ENCODE data around the gene USP30. TPM values are rescaled to one million over a fixed set of nuclear protein-coding genes. Genes with fewer than 3 reads are reported as not detected.
A peak's percentile ranks its signal among the peaks of the same experiment; 100 is the strongest.
"Not testable (repeated sequence)": the region's sequence is repeated elsewhere in the genome, so short reads cannot be mapped to it uniquely, and the experiment has no call there.

The USP30 gene
- total and polyA plus RNA-seq, 5 experiments from 2014 or later: 9.8 to 12.1 (median 10.2) TPM

DNA sequence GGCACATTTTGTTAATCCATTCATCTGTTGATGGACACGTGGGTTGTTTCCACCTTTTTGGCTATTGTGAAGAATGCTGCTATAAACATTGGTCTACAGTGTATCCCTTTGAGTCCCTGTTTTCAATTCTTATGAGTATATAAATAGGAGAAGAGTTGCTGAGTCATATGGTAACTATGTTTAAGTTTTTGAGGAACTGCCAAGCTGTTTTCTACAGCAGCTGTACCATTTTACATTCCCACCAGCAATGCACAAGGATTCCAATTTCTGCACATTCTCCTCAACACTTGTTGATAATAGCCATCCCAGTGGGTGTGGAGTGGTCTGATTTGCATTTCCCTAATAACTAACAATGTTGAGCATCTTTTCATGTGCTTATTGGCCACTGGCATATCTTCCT, 24.6 kb upstream of the USP30 start:
- no peaks in the 10 kb centered on the region for H3K9me3 Mint-ChIP-seq
- POLR2A ChIA-PET: no interaction called here
- ATAC-seq: no peak
- no peak overlapping the region for H3K4me3 Mint-ChIP-seq
- no peaks in the 10 kb centered on the region for H3K4me1 Mint-ChIP-seq
- H3K27ac Mint-ChIP-seq: no peak overlapping the region
- H3K36me3 Mint-ChIP-seq: no peaks in the 10 kb centered on the region
- no peak for DNase-seq
- peaks cover 9 to 26% (median 20%) of the 10 kb centered on the region in 5 donors for H3K27me3 Mint-ChIP-seq

DNA sequence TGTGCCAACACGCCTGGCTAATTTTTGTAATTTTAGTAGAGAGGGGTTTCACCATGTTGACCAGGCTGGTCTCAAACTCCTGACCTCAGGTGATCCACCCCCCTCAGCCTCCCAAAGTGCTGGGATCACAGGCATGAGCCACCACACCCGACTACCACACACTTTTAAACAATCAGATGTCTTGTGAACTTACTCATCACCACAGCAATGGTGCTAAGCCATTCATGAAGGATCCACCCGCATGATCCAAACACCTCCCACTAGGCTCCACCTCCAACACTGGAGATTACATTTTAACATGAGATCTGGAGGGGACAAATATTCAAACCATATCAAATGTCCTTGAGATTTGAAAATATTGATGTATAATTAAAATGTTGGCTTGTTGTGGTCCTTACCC, 23.8 kb upstream of the USP30 start:
- POLR2A ChIA-PET, H3K27ac Mint-ChIP-seq, H3K4me3 Mint-ChIP-seq, H3K4me1 Mint-ChIP-seq, DNase-seq, ATAC-seq, H3K36me3 Mint-ChIP-seq, H3K9me3 Mint-ChIP-seq: not testable (repeated sequence)
- peaks cover 9 to 21% (median 18%) of the 10 kb centered on the region in 5 donors for H3K27me3 Mint-ChIP-seq

DNA sequence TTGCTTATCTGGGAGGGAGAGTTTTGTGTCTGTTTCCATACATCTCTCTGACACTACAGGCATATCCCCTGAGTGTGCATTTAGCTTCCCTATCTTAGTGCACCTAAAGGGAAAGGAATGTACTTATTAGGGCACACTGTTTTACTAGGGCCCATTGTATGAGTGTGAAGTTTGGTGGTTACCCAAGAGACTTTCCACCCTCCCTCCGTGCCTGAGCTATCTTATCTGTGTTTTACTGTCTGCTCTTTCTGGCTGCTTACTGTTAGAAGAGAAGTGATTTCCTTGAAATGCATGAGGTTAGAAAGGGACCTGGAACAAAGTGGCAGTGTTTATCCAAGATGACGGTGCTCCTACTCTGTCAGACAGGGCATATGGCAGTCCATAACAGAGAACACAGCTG, 23.0 kb upstream of the USP30 start:
- Mint-ChIP-seq H3K36me3 (no peaks in the 10 kb centered on the region), H3K27ac (no peak overlapping the region), H3K9me3 (peaks cover 0 to 2% (median 0%) of the 10 kb centered on the region in 9 donors), H3K4me3 (no peak overlapping the region), H3K27me3 (peaks cover 9 to 21% (median 18%) of the 10 kb centered on the region in 5 donors), H3K4me1 (no peaks in the 10 kb centered on the region)
- no peak for ATAC-seq
- DNase-seq: no peak
- POLR2A ChIA-PET: no interaction called here

DNA sequence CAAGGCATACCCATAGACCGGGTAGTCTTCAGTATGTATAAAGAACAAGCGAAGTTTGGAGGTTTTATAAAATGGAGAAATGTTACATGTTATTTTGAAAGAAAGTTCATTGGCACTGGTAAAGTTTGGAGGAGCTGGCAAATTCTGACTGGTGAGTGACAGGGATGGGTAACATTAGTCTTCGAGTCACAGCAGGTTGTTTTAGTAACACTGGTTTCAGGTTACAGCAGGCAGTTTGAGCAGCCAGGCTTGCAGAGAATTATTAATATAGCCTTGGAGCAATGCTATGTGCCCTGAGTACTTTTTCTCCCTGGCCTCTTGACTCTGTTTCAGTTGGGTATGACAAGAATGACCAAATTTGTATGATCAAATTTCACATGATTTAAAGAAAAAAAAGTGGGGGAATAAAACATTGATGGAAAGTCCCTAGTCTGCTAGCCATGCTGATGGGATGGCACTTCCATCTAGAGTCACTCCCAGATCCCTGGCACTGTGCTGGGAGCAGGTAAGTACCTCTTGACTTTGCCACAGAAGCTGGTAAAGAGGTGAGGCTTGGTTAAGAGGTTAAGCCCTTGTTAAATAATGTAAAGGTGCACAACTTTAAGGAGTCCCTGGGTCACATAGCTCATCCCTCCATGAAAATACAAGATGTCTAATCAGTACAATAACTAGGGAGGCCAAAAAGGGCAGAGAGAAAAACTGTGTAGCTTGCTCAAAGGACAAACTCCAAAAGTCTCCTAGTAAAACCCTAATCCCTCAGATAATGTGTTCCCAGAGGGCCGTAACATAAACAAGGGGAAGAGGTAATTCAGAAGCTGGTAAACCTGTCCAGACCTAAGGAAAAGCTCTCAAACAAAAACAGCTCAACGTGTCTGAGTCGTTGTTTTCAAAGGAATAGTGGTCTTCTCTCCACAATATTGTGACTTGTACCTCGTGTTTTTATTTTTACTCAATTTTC, 18.9 kb upstream of the USP30 start:
- DNase-seq: no peak
- Mint-ChIP-seq H3K4me1 (no peaks in the 10 kb centered on the region), H3K9me3 (peaks cover 5 to 31% (median 15%) of the 10 kb centered on the region in 9 donors), H3K27ac (no peak overlapping the region), H3K27me3 (peaks cover 8 to 21% (median 13%) of the 10 kb centered on the region in 5 donors), H3K36me3 (peaks cover 0 to 21% (median 7%) of the 10 kb centered on the region in 3 donors), H3K4me3 (no peak overlapping the region)
- ATAC-seq: no peak
- POLR2A ChIA-PET: no interaction called here

DNA sequence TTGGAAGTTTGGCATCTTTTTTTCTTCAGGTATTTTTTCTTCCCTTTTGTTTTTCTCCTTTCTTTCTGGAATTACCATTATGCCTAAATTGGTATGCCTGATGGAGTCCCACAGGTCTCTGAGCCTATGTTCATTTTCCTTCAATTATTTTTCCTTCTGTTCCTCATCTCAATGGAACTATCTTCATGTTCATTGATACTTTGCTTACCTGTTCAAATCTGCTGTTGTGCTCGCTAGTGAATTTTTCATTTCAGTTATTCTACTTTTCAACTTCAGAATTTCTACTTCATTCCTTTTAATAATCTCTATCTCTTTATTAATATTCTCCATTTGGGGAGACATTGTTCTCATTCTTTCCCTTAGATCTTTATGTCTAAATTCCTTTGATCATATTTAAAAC, 15.4 kb upstream of the USP30 start:
- Mint-ChIP-seq H3K27ac (no peak overlapping the region), H3K9me3 (peaks cover 5 to 44% (median 15%) of the 10 kb centered on the region in 9 donors), H3K4me1 (no peaks in the 10 kb centered on the region), H3K4me3 (no peak overlapping the region), H3K27me3 (peaks cover 0 to 12% (median 6%) of the 10 kb centered on the region in 5 donors), H3K36me3 (peaks cover 0 to 25% (median 12%) of the 10 kb centered on the region in 3 donors)
- no peak for ATAC-seq
- no peak for DNase-seq
- POLR2A ChIA-PET: no interaction called here

DNA sequence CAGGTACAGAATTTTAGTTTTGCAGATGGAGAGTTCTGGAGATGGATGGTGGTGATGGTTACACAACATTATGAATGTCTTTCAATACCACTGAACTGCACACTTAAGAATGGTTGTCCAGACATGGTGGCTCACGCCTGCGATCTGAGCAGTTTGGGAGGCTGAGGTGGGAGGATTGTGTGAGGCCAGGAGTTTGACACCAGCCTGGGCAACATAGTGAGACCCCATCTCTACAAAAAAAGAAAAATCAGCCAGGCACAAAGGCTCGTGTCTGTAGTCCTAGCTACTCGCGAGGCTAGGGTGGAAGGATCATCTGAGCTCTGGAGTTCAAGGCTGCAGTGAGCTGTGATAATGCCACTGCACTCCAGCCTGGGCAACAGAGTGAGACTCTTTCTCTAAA, 8.1 kb upstream of the USP30 start:
- no peak overlapping the region for H3K27ac Mint-ChIP-seq
- ATAC-seq: no peak
- H3K36me3 Mint-ChIP-seq: peaks cover 0 to 3% (median 0%) of the 10 kb centered on the region in 3 donors

DNA sequence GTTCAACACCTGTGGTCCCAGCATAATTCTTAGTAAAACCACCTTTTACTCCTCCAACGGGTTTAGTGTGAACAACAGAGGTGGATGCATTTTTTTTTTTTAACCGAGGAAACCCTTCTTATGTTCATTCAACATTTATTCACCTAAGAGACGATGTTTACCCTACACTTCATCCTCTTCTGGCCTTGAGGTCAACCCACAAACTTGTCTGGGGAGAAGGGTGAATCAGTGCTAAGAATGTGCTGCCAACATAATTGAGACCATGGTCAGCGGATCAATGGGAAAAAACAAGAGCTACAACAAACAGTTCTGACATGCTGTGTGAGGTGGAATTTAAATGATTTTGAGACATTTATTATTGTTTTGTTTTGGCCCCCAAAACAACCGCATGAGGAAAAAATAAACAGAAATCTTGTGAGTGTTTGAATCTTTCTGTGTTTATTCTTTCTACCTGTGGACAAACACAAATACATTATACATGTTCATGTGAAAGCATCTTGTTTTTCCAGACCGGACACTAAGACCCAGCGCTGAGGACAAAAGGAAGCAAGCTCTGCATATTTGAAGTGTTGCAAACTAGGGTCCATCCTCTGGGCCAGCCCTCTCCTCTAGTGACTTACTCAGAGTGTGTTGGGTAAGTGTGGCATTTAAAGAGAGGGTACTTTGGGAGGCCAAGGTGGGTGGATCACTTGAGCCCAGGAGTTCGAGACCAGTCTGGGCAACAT, 5.1 kb upstream of the USP30 start:
- DNase-seq (no peak), ATAC-seq (no peak)
- Mint-ChIP-seq H3K36me3 (peaks cover 0 to 3% (median 1%) of the 10 kb centered on the region in 3 donors), H3K4me1 (peaks cover 3 to 11% (median 5%) of the 10 kb centered on the region in 4 donors), H3K27me3 (peaks cover 0 to 14% (median 1%) of the 10 kb centered on the region in 5 donors), H3K27ac (no peak overlapping the region), H3K9me3 (no peaks in the 10 kb centered on the region), H3K4me3 (no peak overlapping the region)
- POLR2A ChIA-PET: interaction anchor here (0.7 kb wide), 2 partner anchors 456 to 485 kb away, joined by 3 to 4 read pairs; partner anchors contain the start of gene ISCU

More for the DNA sequence above, 8.1 kb upstream of the USP30 start:
- Mint-ChIP-seq H3K9me3 (peaks cover 0 to 9% (median 0%) of the 10 kb centered on the region in 9 donors), H3K4me1 (peaks cover 0 to 2% (median 0%) of the 10 kb centered on the region in 4 donors), H3K4me3 (no peak overlapping the region), H3K27me3 (peaks cover 0 to 22% (median 6%) of the 10 kb centered on the region in 5 donors)
- POLR2A ChIA-PET: no interaction called here
- no peak for DNase-seq

DNA sequence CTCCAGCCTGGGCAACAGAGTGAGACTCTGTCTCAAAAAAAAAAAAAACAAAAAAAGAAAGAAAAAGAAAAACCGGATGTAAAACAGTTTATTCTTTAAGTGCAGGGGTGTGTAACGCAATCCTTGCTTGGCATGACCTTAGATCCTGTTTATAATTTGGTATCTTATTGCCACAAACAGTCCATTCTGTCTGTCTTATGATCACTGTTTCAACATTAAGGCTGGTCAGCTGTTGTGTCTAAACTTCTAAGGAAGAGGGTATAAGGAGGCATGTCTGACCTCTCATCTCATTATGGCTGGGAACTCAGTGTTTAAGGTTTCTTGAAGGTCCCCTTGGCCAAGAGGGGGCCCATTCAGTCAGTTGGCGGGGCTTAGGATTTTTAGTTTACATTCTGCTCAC, 3.7 kb upstream of the USP30 start:
- H3K4me1 Mint-ChIP-seq: peaks cover 6 to 16% (median 12%) of the 10 kb centered on the region in 4 donors
- H3K27me3 Mint-ChIP-seq, DNase-seq, ATAC-seq, H3K36me3 Mint-ChIP-seq, POLR2A ChIA-PET, H3K9me3 Mint-ChIP-seq, H3K4me3 Mint-ChIP-seq: not testable (repeated sequence)
- peak overlapping the region in 2 of 10 donors; percentile 32 to 47 for H3K27ac Mint-ChIP-seq

DNA sequence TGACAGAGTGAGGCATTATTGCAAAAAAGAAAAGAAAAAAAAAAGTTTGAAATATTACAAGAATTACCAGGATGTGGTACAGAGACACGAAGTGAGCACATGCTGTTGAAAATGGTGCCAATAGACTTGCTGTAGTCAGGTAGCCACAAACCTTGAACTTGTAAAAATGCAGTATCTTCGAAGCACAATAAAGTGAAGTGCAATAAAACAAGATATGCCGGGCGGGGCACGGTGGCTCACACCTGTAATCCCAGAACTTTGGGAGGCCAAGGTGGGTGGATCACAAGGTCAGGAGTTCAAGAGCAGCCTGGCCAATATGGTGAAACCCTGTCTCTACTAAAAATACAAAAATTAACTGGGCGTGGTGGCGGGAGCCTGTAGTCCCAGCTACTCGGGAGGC, 2.6 kb upstream of the USP30 start:
- Mint-ChIP-seq H3K4me1 (peaks cover 7 to 22% (median 20%) of the 10 kb centered on the region in 4 donors), H3K27ac (peak overlapping the region in 1 of 10 donors; percentile 74)
- H3K9me3 Mint-ChIP-seq, H3K36me3 Mint-ChIP-seq, ATAC-seq, H3K4me3 Mint-ChIP-seq, POLR2A ChIA-PET, DNase-seq, H3K27me3 Mint-ChIP-seq: not testable (repeated sequence)

DNA sequence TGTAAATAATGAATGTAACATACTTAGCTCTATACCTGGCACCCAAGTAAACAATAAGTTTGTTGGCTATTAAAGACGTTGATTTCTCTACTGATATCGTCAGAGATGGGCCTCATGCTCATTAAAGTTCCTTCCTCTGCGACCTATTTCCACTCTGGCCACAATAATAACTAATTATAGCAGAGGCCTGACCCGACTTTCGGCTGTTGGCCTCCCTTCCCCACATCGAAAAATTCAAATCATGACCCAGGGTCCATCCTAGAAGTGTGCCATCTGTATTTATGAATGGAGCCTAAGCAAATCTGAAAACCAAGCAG, 321 bp upstream of the USP30 start:
- POLR2A ChIA-PET: interaction anchor here (0.7 to 1.4 kb wide), 7 partner anchors 33 to 521 kb away, joined by 3 to 8 read pairs (median 3); partner anchors contain the start of genes ALKBH2, MMAB, MVK and SART3
- H3K4me3 Mint-ChIP-seq: peak overlapping the region; percentile 92 to 98 (median 96)
- peaks cover 0 to 8% (median 3%) of the 10 kb centered on the region in 3 donors for H3K36me3 Mint-ChIP-seq

DNA sequence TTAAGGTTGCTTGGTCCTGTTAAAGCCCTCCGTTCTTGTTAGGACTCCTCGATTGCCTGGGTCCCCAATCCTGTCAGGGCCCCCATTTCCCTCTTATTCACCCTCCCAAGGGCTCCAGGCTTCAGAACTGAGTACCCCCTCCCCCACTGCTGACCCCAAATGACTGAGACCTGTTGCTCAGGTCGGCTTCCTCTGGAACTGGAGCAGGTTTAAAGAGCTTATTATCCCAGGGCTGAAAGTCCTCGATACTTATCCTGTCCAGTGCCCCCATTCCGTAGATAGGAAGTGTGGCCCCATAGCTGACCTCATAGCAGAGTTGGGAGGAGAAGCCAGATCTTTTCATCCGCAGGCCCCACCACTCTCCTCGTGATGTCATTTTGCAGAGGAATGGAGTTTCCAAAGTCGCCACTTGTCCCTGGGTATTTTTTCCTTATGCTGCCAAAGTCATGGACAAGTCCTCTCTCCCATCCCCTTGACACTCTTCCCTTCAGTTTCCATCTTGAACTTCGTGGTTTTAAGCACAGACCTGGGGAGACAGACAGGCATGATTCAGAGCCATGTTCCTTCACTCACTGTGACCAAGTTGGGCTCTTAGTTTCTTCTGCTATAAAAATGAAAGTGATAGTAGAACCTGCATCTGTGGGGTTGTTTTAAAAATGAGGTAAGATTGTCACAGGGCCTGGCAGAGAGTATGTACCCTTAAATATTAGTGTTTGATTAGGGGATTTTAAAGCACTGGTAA, 1.2 kb downstream of the USP30 start:
- peak overlapping the region; percentile 92 to 98 (median 96) for H3K4me3 Mint-ChIP-seq

More for the DNA sequence above, 321 bp upstream of the USP30 start:
- peak overlapping the region; percentile 92 to 99 (median 96) for H3K27ac Mint-ChIP-seq
- no peaks in the 10 kb centered on the region for H3K27me3 Mint-ChIP-seq
- H3K4me1 Mint-ChIP-seq: peaks cover 7 to 28% (median 20%) of the 10 kb centered on the region in 4 donors
- ATAC-seq (no peak), DNase-seq (no peak)
- H3K9me3 Mint-ChIP-seq: no peaks in the 10 kb centered on the region

DNA sequence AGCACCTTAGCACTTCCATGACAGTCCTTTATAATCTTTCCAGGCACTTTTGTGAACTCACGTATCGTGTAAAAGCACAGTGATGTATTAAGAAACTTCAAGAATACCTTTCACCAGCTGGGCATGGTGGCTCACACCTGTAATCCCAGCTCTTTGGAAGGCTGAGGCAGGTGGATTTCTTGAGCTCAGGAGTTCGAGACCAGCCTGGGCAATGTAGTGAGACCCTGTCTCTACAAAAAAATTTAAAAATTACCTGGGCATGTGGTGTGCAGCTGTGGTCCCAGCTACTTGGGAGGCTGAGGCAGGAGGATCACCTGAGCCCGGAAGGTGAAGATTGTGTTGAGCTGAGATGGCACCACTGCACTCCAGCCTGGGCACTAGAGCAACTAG, 1.7 kb downstream of the USP30 start:
- peak overlapping the region; percentile 92 to 98 (median 96) for H3K4me3 Mint-ChIP-seq
- ATAC-seq: peak; percentile 5 to 19
- H3K27ac Mint-ChIP-seq: peak overlapping the region; percentile 93 to 99 (median 96)
- not testable (repeated sequence) for H3K27me3 Mint-ChIP-seq, H3K9me3 Mint-ChIP-seq, DNase-seq
- peaks cover 7 to 28% (median 19%) of the 10 kb centered on the region in 4 donors for H3K4me1 Mint-ChIP-seq
- POLR2A ChIA-PET: interaction anchor here (0.6 to 1.5 kb wide), 5 partner anchors 9 to 492 kb away, joined by 3 to 5 read pairs (median 3); partner anchors contain the start of genes ISCU and SSH1
- peaks cover 0 to 27% (median 11%) of the 10 kb centered on the region in 3 donors for H3K36me3 Mint-ChIP-seq

More for the DNA sequence above, 1.2 kb downstream of the USP30 start:
- Mint-ChIP-seq H3K9me3 (no peaks in the 10 kb centered on the region), H3K4me1 (peaks cover 7 to 28% (median 20%) of the 10 kb centered on the region in 4 donors), H3K36me3 (peaks cover 0 to 23% (median 9%) of the 10 kb centered on the region in 3 donors), H3K27ac (peak overlapping the region; percentile 93 to 99 (median 96)), H3K27me3 (no peaks in the 10 kb centered on the region)
- ATAC-seq: peak; percentile 63 to 67
- POLR2A ChIA-PET: interaction anchor here (0.9 to 1.5 kb wide), 3 partner anchors 8 to 491 kb away, joined by 3 to 4 read pairs (median 3); partner anchors contain the start of gene ISCU
- peak in 6 of 10 donors; percentile 7 to 52 (median 26) for DNase-seq

Data from naive thymus-derived CD8-positive, alpha-beta T cell (primary cell).